Peyer's patch (tissue), 4 donors: ENCODE results near the gene RAB1B.

ENCODE experiments used
- CTCF ChIP-seq, 6 experiments: fragments of 450-650 bp in 4 of 6; fragments of 200-600 bp in 2 of 6; sonication (generic) in 1 of 6; IDR thresholded peaks; one replicate each; pipeline ENCODE4 v1.5.1; 2017 to 2019; ENCODE audit warnings: antibody characterized with exemption in 6 of 6, mild to moderate bottlenecking in 3 of 6, moderate library complexity in 1 of 6
- POLR2A ChIP-seq, 2 donors: fragments of 450-650 bp; IDR thresholded peaks; one replicate each; pipeline ENCODE4 v1.5.1; 2017; ENCODE audit warnings: antibody characterized with exemption in 2 of 2, mild to moderate bottlenecking in 2 of 2, moderate library complexity in 2 of 2

GRCh38 chr11:66268244-66268951 lies at the start of gene RAB1B:
- TF ChIP-seq CTCF (IDR thresholded peaks at IDR 0.05) (no peak), POLR2A (IDR thresholded peaks at IDR 0.05) (peak; percentile 58 to 79)
